ENCODE measurements around the gene GARRE1.

DNA sequence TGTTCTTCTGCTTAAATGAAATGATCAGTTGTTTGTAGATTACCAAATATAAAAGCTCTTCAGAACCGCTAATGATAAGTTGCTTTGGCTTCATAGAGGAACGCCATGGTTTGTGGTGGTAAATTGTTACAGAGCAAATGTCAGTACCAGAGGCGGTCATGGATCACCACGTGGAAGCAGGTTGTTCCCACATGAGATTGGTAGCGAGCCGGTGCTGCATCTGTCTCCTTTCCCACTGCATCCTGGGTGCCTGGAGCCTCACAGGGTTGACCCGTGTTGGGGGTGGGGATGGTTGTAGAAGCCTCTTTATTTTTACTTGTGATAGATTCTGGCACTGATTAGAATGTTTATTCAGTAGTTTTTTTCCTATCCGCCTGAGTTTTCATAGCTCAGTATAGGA is 14.7 kb downstream of the GARRE1 start:
- TF ChIP-seq EZH2 (IDR thresholded peaks at IDR 0.05; ENCODE audit: low read depth): no peak
- TF ChIP-seq, protein P1, sequence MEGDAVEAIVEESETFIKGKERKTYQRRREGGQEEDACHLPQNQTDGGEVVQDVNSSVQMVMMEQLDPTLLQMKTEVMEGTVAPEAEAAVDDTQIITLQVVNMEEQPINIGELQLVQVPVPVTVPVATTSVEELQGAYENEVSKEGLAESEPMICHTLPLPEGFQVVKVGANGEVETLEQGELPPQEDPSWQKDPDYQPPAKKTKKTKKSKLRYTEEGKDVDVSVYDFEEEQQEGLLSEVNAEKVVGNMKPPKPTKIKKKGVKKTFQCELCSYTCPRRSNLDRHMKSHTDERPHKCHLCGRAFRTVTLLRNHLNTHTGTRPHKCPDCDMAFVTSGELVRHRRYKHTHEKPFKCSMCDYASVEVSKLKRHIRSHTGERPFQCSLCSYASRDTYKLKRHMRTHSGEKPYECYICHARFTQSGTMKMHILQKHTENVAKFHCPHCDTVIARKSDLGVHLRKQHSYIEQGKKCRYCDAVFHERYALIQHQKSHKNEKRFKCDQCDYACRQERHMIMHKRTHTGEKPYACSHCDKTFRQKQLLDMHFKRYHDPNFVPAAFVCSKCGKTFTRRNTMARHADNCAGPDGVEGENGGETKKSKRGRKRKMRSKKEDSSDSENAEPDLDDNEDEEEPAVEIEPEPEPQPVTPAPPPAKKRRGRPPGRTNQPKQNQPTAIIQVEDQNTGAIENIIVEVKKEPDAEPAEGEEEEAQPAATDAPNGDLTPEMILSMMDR (conservative IDR thresholded peaks at IDR 0.05): no peak
